Stimulated activated CD8-positive, alpha-beta memory T cell treated with anti-CD3 and anti-CD28 coated beads, Interleukin-12 subunit alpha, Interleukin-12 subunit beta, amount 100 ng/mL, for 1 hour (primary cell): Measurements from ENCODE around the gene ANKS1B.
"Not testable (repeated sequence)": the region's sequence is repeated elsewhere in the genome, so short reads cannot be mapped to it uniquely, and the experiment has no call there.

ENCODE experiments used
- DNase-seq: peaks from one replicate; pipeline ENCODE4 v3.0.0-alpha.2; 2020; ENCODE audit warnings: low read depth

Gene ANKS1B

DNA sequence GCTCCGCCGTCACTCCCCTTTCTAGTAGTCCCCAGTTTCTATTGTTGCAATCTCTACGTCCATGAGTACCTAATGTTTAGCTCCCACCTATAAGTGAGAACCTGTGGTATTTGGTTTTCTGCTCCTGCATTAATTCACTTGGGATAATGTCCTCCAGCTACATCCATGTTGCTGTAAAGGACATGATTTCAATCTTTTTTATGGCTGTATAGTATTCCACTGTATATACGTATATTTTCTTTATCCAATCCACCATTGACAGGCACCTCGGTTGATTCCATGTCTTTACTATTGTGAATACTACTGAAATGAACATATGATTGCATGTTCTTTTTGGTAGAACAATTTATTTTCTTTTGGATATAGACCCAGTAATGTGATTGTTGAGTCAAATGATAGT lies 114.7 kb downstream of the ANKS1B start:
- no peak for DNase-seq

DNA sequence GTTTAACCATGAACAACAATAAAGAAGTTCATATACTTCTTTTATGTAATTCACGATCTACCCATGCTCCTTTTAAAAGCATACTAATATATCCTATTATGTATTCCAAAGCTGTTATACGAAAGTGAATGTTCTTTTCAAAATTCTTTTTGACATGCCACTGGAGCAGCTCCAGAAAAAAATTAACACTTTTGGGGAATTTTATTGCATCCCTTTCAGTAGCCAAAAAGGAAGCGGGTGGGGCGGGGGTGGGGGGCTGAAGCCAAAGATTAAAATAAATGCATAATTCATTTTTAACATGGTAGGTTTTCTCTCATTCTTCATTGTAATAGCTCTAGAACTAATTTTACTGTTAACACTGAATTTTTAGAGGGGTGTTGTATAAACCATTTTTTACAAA lies 123.0 kb downstream of the ANKS1B start:
- no peak for DNase-seq

DNA sequence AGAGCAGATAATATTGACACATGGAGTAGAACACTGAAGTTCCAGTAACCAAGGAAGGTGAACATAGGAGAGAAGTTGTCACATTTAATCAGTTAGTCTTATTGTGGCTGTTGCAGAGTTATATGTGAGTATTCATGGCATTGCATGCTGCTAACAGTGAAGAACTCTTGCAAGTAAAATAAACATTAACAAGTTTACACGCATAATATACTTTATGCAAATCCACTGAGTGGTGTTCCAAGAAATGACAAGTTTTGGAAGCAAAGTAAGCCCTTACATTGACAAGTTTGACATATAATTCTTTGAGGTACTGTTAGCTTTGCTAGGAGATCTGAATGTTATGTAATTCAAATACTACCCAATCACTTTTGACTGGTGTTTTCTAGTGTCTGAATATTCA lies 125.6 kb downstream of the ANKS1B start:
- no peak for DNase-seq

DNA sequence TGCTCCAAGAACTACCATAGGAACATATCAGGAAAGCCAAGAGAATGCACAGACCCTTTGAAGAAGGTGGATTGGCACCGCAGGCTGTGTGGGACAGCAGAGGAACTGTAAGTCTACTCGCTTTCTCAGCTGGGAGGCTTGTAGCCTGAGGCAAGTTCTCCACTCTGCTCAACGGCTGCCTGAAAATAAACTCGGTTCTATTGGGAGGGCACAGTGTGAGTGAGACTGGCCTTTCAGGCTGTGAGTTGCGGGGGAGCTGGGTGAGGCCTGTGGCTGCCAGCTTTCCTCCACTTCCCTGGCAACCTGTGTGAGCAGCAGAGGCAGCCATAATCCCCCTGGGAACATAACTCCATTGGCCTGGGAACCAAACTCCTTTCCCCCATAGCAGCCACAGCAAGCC lies 132.1 kb downstream of the ANKS1B start:
- DNase-seq, result no peak

DNA sequence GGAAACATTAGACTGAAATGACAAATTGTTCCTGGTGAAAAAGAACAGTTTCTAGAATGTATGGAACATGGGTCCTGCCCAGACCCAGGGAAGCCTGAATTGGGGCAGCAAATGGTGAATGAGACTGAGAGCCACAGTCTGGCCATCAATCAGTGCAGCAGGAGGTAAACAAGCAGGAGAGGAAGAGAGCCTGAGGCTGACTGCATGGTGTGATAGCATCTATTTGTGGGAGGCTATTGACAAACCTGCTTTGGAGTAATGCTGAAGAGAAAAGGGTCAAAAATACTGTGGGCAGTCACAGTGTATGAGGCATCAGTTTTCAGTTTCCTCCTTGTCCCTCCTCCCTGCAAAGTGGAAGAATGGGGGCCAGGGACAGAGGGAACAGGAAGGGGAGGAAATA lies 136.8 kb downstream of the ANKS1B start:
- DNase-seq, result no peak

DNA sequence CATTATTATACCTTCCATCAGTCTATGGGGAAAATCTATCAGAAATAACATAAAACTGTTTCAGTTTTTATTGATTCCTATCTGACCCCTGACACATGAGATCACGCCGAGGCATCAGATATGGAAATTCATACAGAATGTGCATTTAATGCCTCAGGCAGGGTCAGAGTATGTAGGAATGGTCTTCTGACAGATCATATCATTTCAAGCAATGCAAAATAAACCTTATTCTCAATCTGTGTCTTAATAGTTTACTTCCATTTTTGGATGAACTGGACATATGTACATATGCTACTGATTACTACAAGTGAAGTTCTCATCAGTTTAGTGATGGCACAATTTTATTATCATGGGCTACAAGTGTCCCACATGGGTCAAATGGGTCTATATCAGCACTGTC lies 150.0 kb downstream of the ANKS1B start:
- DNase-seq, result no peak

DNA sequence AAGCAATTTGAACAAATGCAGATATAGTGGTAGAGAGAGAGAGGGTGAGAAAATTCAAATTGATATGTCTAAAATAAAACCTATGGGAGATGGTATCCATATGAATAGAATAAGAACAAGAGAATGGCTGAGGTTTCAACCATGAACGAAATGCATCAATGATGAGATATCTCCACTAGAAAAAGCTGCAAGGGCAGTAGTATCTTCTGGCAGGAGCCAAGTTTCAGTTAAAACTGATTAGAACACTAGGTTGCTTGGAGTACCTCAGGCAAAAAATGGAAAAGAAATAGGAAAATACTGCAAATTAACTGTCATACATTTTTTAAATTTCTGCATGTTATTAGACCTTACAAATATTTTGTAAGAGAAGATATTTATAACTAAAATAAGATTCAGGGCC lies 151.3 kb downstream of the ANKS1B start:
- no peak for DNase-seq

DNA sequence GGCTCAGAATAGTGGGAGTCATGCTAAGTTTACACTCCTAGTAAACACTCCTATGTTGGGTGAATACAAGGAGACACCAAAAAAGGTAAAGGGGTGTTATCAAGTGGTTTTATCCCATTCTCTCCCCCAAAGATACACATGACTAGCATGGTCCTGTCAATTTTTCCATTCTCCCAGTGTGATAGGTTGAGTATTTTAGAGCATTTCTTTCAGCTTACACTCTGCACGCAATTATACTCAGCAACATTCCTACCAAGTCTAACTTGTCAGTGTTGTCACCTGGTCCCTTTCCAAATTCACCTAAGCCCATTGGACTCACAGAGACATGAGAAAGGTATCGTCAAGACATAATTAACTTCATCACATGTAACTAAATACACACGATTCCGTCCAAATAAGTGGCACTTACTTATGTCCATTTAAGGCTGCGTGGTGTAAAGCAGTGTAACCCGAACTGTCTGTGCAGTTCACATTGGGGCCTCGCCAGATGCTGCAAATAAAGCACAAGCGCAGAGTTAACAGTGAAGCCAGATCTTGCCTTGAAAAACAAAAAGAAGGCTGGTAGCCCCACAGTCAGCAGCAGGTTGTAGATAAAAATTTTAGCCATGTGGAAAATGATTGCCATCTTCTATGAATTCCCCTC lies 159.7 kb downstream of the ANKS1B start:
- DNase-seq, result no peak

DNA sequence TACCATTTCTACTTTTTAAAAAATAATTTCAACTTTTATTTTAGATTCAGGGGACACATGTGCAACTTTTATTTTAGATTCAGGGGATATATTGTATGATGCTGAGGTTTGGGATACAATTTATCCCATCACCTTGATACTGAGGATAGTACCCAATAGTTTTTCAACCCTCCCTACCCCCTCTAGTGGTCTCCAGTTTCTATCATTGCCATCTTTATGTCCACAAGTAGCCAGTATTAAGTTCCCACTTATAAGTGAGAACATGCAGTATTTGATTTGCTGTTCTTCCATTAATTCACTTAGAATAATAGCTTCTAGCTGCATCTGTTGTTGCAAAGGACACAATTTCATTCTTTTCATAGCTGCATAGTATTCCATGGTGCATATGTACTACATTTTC lies 162.5 kb downstream of the ANKS1B start:
- no peak for DNase-seq

DNA sequence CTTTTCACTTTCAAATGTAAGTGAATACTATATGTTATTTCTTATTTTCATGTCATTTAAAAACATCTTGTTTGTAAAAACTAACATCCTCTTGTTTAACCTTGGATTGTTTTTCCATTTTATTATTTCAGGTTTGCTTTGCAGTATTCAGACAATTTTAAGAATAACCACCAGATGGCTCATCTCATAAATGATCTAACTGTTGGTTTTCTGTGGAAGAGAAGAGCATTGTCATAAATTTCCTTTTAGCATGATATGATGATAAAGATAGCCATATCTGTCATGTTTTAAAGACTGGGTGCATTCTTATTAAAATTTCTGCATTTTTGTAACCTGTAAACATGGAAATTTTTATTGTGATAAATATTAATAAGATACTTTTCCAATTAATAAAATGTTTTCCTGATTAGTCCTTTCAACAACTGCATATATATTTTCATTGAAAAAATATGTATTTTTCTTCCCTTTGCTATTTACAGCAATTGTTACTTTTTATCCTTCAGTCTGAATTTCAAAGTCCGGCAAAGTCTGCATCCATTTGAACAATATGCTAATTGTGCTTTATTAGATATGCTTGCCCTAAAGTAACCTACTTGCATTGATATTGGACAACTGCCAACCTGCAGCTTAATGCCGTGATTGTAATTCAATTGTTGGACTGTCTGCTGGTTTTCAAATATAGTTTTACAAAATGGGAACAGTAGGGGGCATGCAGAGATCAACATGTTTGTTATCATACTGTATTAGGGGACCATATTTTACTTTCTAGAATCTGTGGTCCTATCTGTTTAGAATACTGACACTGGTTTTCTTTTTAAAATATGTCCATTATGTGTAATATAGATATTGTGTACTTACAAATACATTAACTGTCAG lies 173.8 kb downstream of the ANKS1B start:
- DNase-seq, result no peak

DNA sequence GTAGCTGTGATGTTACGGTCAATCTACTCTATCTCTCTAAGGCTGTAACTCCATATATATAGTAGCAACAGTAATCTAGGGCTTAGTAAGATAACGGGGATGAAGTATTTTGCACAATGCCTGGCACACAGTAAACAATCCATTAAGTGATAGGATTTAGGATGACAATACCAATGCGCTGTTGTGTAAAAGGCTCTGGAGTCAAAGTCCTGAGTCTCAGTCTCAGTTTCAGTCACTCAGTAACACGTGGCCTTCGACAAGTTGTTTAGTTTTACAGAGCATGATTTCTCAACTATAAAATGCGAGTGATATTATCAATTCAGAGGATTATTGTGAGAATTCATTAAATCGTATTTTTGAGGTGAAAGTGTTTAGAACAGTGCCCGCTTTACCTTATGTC lies 174.8 kb downstream of the ANKS1B start:
- no peak for DNase-seq

DNA sequence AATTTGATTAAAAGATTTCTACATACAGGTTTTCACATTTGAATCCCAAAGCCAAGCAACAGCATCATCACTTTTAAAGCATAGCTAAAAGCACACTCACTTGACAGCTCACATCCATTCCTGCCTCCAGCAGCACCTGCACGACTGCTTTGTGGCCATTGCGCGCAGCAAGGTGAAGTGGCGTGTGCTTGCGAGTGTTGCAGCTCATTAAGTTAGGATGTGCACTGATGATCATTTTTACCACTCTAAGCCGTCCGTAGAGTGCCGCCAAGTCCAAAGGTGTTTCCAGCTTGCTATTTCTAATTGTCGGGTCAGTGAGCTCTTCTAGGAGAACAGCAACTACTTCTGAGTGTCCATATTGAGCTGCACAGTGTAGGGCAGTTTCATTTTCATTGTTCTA lies 178.4 kb downstream of the ANKS1B start:
- DNase-seq, result no peak

DNA sequence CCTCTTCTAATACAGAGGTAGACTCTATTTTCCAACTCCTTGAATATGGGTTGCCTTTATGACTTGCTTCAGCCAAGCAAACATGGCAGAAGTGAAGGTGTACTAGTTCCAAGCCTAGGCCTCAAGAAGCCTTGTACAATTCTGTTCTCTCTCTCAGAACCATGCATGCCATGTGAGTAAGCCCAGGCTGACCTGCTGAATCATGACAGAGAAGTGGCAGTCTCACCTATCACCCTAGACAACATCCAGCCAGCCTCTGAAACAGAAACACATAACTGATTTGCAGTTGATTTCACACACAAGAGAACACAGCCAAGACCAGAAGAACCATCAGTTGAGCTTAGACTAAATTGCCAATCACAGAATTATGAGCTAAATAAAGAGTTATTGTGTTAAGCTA lies 180.0 kb downstream of the ANKS1B start:
- DNase-seq, result no peak

DNA sequence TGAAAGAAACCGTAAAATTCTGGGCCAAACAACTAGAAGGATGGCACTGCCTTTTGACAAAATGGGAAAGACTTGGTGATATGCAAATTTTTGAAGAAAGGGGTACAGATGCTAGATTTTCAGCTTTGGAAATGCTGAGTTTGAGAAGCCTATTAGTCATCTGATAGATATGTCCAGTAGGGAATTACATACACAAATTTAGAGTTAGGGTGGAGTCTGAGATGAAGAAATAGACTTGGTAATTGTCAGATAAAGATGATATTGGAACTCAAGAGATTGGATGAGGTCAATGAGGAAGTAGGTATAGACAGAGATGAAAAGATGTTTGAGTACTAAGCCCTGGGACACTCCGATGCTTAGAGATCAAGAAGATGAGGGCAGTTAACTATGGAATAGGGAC lies 184.1 kb downstream of the ANKS1B start:
- no peak for DNase-seq

DNA sequence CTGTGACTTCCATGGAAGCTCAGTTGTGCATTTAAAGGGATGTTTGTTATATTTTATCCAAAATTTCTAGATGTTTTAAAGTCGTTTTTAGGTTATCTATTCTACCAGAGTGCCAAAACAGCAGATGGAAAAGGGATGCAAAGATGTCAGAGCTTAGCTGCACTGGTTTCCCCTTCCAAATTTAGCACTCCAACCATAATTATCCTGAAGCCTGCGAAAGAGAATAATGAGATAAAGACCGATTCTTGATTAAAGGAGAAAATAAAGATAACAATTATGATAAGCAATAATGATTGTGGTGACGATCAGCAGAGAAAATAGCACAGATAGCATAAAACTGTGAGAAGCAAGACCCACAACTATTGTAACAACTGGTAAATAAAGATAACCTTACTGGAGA lies 186.8 kb downstream of the ANKS1B start:
- DNase-seq, result not testable (repeated sequence)

DNA sequence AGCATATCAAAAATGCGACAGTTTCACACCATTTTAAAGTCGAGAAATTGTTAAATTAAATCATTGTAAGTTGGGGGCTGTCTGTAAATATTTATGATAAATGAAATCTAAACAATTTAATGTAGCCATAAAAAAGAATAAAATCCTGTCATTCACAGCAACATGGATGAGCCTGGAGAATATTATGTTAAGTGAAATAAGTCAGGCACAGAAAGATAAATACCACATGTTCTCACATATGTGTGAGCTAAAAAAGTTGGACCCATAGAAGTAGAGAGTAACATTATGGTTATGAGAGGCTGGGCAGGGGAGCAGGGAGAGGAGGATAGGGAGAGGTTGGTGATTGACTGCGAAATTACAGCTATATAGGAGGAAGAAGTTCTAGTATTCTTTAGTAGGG lies 201.3 kb downstream of the ANKS1B start:
- DNase-seq, result no peak

DNA sequence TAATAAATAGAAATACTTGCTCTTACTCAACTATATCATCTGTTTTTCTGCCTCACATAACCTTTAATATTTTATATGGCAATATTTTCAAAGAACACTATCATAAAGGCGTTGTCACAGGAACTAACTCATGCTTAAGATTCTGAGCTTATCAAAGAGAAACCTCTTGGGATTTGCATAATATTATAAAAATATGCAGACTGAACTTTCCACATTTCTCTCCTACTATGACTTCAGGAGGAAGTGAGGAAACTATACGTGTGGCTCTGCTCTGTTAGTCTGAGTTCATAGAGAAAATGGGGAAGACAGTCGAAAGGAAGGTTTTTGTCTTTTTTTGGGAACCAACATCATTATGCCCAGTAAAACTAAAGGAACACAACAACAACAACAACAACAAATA lies 212.5 kb downstream of the ANKS1B start:
- no peak for DNase-seq

DNA sequence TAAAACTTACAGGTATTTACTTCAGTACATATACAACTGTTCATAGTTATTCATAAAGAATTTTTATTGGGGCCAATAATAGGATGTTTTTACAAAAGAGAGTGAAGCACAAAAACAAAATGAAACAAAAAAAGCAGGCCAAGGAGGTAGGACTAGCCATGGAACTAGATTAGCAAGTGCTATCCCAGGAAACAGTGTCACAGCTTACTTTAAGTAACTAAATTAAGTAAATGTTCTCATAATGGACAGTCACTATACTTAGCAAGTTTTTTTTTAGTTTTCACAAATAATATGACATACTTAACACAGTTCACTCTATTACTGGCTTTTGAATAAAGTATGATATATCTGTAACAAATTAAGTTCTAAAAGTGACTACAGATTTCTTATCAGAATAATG lies 213.1 kb downstream of the ANKS1B start:
- no peak for DNase-seq

DNA sequence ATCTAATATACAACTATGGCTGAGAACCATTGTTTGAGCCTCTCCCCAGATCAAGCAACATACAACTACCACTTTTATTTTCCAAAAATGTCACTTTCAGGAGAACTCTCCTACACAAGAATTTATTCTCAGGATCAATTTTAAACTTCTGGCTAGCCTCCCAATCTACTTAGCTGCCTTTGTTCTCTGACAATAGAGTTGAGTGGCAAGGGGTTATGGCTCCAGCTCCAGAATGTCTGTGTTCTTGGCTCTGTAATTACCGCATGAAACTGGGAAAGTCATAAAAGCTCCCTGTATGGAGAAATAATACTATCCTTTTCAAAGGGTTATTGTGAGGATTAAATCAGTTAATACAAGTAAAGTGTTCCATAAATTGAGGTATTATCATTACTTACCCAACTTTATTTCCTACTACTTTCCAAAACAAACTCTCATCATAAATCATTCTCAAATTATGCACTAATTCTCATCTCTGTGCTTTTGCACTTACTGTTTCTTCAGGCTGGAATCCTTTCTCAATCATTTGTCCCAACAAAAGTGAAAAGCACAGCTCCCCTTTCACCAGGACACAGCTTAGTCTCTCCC lies 215.2 kb downstream of the ANKS1B start:
- DNase-seq, result no peak

DNA sequence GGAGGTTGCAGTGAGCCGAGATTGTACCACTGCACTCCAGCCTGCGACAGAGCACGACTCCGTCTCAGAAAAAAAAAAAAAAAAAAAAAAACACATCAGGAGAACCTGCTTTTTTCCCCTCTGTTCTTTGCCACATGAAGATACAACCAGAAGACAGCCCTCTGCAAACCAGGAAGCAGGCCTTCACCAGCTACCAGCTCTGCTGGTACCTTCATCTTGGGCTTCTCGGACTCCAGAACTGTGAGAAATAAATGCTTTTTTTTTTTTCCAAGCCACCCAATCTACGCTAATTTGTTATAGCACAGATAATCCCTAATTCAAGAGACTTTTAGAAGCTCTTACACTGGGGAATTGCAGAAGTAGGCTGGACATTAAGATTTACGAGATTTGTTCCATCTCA lies 216.0 kb downstream of the ANKS1B start:
- no peak for DNase-seq

DNA sequence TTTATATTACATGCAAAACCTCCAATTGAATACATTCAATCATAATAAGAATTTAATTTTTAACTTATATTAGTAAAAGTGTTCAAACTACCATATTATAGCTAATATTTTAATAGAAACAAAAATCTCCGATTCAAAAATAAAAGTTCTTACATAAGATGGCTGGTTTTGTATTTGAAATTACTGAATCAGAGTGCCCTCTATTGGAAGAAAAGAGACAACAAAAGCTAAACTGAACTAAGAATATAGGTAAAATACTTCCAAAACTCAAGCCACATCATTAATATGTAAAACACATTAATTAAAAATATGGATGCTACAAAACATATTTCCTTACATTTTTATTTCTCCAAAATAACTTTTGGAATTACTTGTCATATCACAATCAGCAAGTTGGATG lies 216.9 kb downstream of the ANKS1B start:
- no peak for DNase-seq

DNA sequence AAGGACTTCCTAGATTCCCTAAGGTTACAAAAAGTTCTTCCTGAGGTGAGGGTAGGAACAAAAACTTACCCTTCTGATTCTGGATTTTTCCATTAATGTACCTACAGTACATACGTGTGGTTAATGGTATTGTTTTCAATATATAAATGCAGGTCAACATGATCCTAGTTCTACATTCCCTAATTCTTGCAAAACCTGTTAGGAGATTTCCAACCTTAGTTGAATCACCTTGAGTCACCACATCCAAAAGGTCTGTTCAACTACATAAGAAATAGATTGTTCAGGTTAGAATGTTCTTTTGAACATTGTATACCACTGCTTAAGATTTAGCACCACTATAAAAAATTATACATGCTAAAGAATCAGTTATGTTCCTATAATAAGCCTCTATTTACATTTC lies 218.3 kb downstream of the ANKS1B start:
- no peak for DNase-seq

DNA sequence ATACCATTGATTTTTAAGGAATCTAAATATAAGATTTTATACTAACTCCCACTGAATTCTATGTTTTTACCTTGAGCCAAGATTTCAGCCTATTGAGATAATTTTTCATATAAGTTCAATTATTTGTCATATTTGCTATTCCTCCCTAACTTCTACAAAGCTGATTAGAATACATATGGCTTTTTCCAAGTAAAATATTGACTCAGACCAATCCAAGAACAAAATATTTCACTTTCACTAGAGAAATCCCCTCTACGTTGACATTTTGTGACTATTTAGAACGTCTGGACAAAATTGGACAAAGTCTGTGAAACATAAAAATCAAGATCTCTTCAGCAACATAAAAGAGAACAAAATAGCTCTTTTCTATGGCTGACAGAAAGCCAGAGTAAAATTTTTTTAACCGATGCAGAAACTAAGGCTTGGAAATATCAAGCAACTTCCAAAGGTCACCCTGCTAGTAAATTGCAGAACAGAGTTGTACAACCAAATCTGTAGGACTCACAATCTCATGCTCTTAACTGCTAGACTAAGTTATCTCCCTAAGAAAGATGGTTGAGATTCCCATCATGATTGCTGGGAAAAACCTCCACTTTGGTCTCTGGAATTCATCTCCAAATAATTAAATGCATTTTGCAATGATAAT lies 219.1 kb downstream of the ANKS1B start:
- no peak for DNase-seq
